ENCODE measurements around the gene CDKN1B.

Gene CDKN1B

DNA sequence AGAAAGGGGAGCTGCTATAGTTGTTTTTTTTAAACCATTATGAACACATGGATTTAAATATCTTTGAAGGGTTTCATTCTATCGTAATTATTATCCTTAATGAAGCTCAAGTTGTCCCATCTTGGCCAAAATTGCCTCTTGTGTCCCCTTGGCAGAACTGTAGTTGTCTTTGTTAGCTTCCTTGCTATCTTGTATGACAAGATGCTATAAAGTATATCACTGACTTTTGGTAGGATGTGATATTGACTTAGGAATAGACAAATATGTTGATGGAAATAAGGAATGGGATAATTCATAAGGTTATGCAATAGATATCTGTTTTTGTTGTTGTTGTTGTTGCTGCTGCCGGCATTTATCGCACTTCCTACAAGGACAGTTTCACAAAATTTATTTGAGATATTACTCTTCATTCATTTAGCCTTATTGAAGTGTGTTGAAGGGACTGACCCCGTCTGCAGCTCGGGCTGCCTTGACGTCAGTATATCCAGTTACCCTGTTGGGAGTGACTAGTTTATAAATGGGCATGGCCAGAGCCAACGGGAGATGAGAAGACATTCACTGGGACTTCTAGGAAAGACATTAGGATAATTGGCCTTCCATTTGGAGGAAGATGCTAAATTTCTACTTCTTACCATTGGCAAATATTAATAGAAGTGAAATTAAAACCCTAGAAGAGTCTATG is 42.2 kb downstream of the CDKN1B start:
- DNase-seq (ENCODE audit: low read depth in 2 of 2): no peak

DNA sequence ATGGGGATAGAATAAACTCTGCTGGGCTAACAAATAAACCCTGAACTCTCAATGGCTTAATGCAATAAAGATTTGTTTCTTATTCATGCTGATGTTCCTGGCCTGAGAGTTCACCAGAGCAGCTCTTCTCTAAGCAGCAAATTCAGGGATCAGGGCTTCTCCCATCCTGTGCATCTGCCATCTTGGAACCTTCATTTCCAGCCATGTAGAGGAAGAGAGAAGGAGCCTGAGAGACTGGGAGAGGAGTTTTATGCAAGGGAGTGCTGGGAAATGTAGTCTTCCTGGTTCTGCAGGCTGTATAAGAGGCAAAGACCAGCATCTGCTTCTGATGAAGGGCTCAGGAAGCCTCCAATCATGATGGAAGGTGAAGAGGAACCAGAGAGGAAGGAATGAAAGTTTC is 47.7 kb downstream of the CDKN1B start:
- DNase-seq (ENCODE audit: low read depth in 2 of 2): no peak

DNA sequence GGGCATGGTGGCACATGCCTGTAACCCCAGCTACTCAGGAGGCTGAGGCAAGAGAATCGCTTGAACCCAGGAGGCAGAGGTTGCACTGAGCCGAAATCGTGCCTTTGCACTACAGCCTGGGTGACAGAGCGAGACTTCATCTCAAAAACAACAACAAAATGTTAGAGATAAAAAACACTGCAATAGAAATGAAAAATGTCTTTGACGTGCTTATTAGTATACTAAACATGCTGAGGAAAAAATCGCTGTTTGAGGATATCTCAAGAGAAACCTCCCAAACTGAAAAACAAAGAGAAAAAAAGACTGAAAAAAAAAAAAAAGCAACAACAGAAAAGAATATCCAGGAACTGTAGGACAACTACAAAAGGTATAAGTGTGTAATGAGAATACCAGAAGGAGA is 53.1 kb downstream of the CDKN1B start:
- DNase-seq (ENCODE audit: low read depth in 2 of 2): no peak

Measured in fibroblast of skin of left quadriceps (primary cell).